Spleen (tissue), 11 donors: ENCODE results near the gene MAP3K12. TPM values are rescaled to one million over a fixed set of nuclear protein-coding genes. Genes with fewer than 3 reads are reported as not detected.

Experiments
- DNase-seq: peaks from one replicate; pipeline ENCODE4 v3.0.0-alpha.2; 2020
- H3K27ac ChIP-seq, 8 donors: fragments of 200-600 bp; sonication (generic) in 7 of 8; 1 replicate in 4 of 8; 2 replicates in 4 of 8; pipeline versions ENCODE4 v1.5.0 to v1.8.0; 2016 to 2021; ENCODE audit warnings: inconsistent platforms in 4 of 8, mild to moderate bottlenecking in 4 of 8, moderate library complexity in 1 of 8
- H3K27me3 ChIP-seq, 7 donors: fragments of 200-600 bp; sonication (generic) in 6 of 7; replicated peaks in 1 of 7; 1 replicate in 4 of 7; 2 replicates in 3 of 7; pipeline versions ENCODE4 v1.5.0 to v1.8.0; 2016 to 2021; ENCODE audit warnings: inconsistent platforms in 3 of 7, mild to moderate bottlenecking in 1 of 7
- H3K36me3 ChIP-seq, 6 donors: fragments of 200-600 bp; sonication (generic) in 5 of 6; 1 replicate in 4 of 6; 2 replicates in 2 of 6; pipeline versions ENCODE4 v1.5.0 to v1.8.0; 2016 to 2021; ENCODE audit warnings: inconsistent platforms in 2 of 6
- H3K4me1 ChIP-seq, 6 donors: fragments of 200-600 bp; sonication (generic) in 5 of 6; 1 replicate in 3 of 6; 2 replicates in 3 of 6; pipeline versions ENCODE4 v1.5.0 to v1.8.0; 2016 to 2021; ENCODE audit warnings: inconsistent platforms in 3 of 6
- H3K4me3 ChIP-seq, 8 donors: fragments of 200-600 bp; sonication (generic) in 7 of 8; 1 replicate in 4 of 8; 2 replicates in 4 of 8; pipeline versions ENCODE4 v1.5.0 to v1.8.0; 2016 to 2021; ENCODE audit warnings: inconsistent platforms in 4 of 8, mild to moderate bottlenecking in 4 of 8, moderate library complexity in 2 of 8
- H3K9me3 ChIP-seq, 8 donors: fragments of 200-600 bp; sonication (generic) in 7 of 8; 1 replicate in 4 of 8; 2 replicates in 4 of 8; pipeline versions ENCODE4 v1.5.0 to v1.8.0; 2016 to 2021; ENCODE audit warnings: inconsistent platforms in 4 of 8
- CTCF ChIP-seq, 11 experiments: fragments of 200-600 bp in 7 of 11; fragments of 450-650 bp in 4 of 11; sonication (generic) in 4 of 11; IDR thresholded peaks in 8 of 11; conservative IDR thresholded peaks in 3 of 11; 1 replicate in 7 of 11; 2 replicates in 4 of 11; pipeline versions ENCODE4 v1.4.0 to v1.8.0; 2016 to 2021; ENCODE audit warnings: antibody characterized with exemption in 11 of 11, inconsistent platforms in 4 of 11, mild to moderate bottlenecking in 1 of 11
- POLR2A ChIP-seq, 3 donors: fragments of 450-650 bp; IDR thresholded peaks; one replicate each; pipeline ENCODE4 v1.5.1; 2017; ENCODE audit warnings: antibody characterized with exemption in 3 of 3, mild to moderate bottlenecking in 1 of 3
- POLR2AphosphoS5 ChIP-seq, 3 donors: sonication (generic); formaldehyde crosslinking; IDR thresholded peaks; one replicate each; pipeline ENCODE4 v1.5.1; 2017; ENCODE audit warnings: antibody characterized with exemption in 3 of 3
- WGBS, 5 donors: extraction: QIAGEN DNeasy Blood & Tissue Kit in 3 of 5; methylation state at CpG; one replicate each; pipeline versions ENCODE4 v1.1.5 to v1.1.7; 2013 to 2018; 5-methylcytosine and 5-hydroxymethylcytosine counted together
- intact Hi-C: fragments of 100-400 bp; cut with DNase I; formaldehyde crosslinking; loops from one replicate; pipeline ENCODE4 v1.15.0; 2023; ENCODE audit warnings: low total_unique reads
- polyA plus RNA-seq, 3 donors: library from polyadenylated mRNA; stranded (reverse); fragments of 200-250 nt; gene quantifications; one replicate each; pipeline ENCODE4 v1.2.1, GENCODE V29; 2013
- total RNA-seq, 7 donors: library from RNA; depleted of rRNA in 3 of 7; stranded (reverse); fragments of >200 nt in 3 of 7; fragmentation: NEBNext Ultra II Directional in 4 of 7; extraction: Animal tissue kit (Norgen Biotek cat#: 25700) in 4 of 7; gene quantifications; one replicate each; pipeline versions ENCODE4 v1.1.0 to v1.2.1, GENCODE V29; 2016 to 2021
- donor health status: healthy with polysubstance abuse.
- donor health status: DM: no; HTN: no; CAD: no; lungs with moderate emphysema.
- donor health status: DM: no; HTN: no; CAD: no.
- donor health status: Bipolar disorder and iron deficiency.
- donor health status: healthy.
- donor health status: DM: no; HTN: no; CAD: no.
- donor health status: DM: yes; HTN: yes; CAD: no.

The MAP3K12 gene
- total and polyA plus RNA-seq, 10 donors, result 8.0 to 27.4 (median 18.0) TPM

- TF ChIP-seq POLR2AphosphoS5 (IDR thresholded peaks at IDR 0.05) (no peak), CTCF (IDR thresholded peaks at IDR 0.05 in 8 of 11, conservative IDR thresholded peaks at IDR 0.05 in 3 of 11) (no peak), POLR2A (IDR thresholded peaks at IDR 0.05) (no peak)
- no peak overlapping the region for H3K27ac ChIP-seq
- H3K4me1 ChIP-seq, result no peaks in the 10 kb centered on the region
- 82 to 97% (median 95%) methylated on average over 2 of the region's 2 CpGs for WGBS, 5 donors
- no peak overlapping the region for H3K4me3 ChIP-seq
- H3K9me3 ChIP-seq, result no peaks in the 10 kb centered on the region
- no peak for DNase-seq
- H3K36me3 ChIP-seq, result peaks cover 2 to 100% (median 91%) of the 10 kb centered on the region in 6 donors
- no peaks in the 10 kb centered on the region for H3K27me3 ChIP-seq
- intact Hi-C loops, result no loop called here
Observed at GRCh38 chr12:53515291-53515680, 16.0 kb upstream of the MAP3K12 start.

- Histone ChIP-seq H3K27ac (no peak overlapping the region), H3K36me3 (peaks cover 2 to 100% (median 86%) of the 10 kb centered on the region in 6 donors), H3K4me3 (no peak overlapping the region), H3K27me3 (no peaks in the 10 kb centered on the region), H3K4me1 (no peaks in the 10 kb centered on the region), H3K9me3 (no peaks in the 10 kb centered on the region)
- DNase-seq, result no peak
- no peak for TF ChIP-seq CTCF (IDR thresholded peaks at IDR 0.05 in 8 of 11, conservative IDR thresholded peaks at IDR 0.05 in 3 of 11)
- TF ChIP-seq POLR2AphosphoS5 (IDR thresholded peaks at IDR 0.05), result no peak
- no peak for TF ChIP-seq POLR2A (IDR thresholded peaks at IDR 0.05)
- 79 to 87% (median 83%) methylated on average over 6 of the region's 6 CpGs for WGBS, 5 donors
- intact Hi-C loops, result no loop called here
Observed at GRCh38 chr12:53514628-53515290, 15.5 kb upstream of the MAP3K12 start.

- Histone ChIP-seq H3K4me3 (no peak overlapping the region), H3K9me3 (no peaks in the 10 kb centered on the region), H3K36me3 (peaks cover 0 to 95% (median 78%) of the 10 kb centered on the region in 6 donors), H3K27me3 (no peaks in the 10 kb centered on the region), H3K27ac (no peak overlapping the region), H3K4me1 (peaks cover 1 to 5% (median 3%) of the 10 kb centered on the region in 6 donors)
- intact Hi-C loops, result no loop called here
- no peak for TF ChIP-seq POLR2AphosphoS5 (IDR thresholded peaks at IDR 0.05)
- TF ChIP-seq POLR2A (IDR thresholded peaks at IDR 0.05), result no peak
- no peak for TF ChIP-seq CTCF (IDR thresholded peaks at IDR 0.05 in 8 of 11, conservative IDR thresholded peaks at IDR 0.05 in 3 of 11)
- 79 to 87% (median 82%) methylated on average over 6 of the region's 6 CpGs for WGBS, 5 donors
- DNase-seq, result no peak
Observed at GRCh38 chr12:53513712-53514410, 14.6 kb upstream of the MAP3K12 start.

GRCh38 chr12:53510181-53510812 is 11.0 kb upstream of the MAP3K12 start:
- WGBS, 5 donors, result 83 to 95% (median 91%) methylated on average over 9 of the region's 9 CpGs
- intact Hi-C loops, result no loop called here
- H3K36me3 ChIP-seq, result peaks cover 0 to 85% (median 66%) of the 10 kb centered on the region in 6 donors
- no peak overlapping the region for H3K4me3 ChIP-seq
- no peak overlapping the region for H3K27ac ChIP-seq
- H3K27me3 ChIP-seq, result no peaks in the 10 kb centered on the region
- peaks cover 6 to 15% (median 12%) of the 10 kb centered on the region in 6 donors for H3K4me1 ChIP-seq
- DNase-seq, result no peak
- no peaks in the 10 kb centered on the region for H3K9me3 ChIP-seq
- TF ChIP-seq POLR2A (IDR thresholded peaks at IDR 0.05), result no peak
- TF ChIP-seq POLR2AphosphoS5 (IDR thresholded peaks at IDR 0.05), result no peak
- no peak for TF ChIP-seq CTCF (IDR thresholded peaks at IDR 0.05 in 8 of 11, conservative IDR thresholded peaks at IDR 0.05 in 3 of 11)
